H9 (cell line): ENCODE measurements around the gene RAB11A. TPM values are rescaled to one million over a fixed set of nuclear protein-coding genes. Genes with fewer than 3 reads are reported as not detected.
A peak's percentile ranks its signal among the peaks of the same experiment; 100 is the strongest.

Experiments
- DNase-seq: peaks from one replicate; pipeline ENCODE4 v3.0.0-alpha.2; 2017
- H2AFZ ChIP-seq: one replicate; pipeline ENCODE4 v1.6.1; 2013; ENCODE audit warnings: mild to moderate bottlenecking, low read length, control low read depth, moderate library complexity
- H2AK5ac ChIP-seq: 2 replicates; pipeline ENCODE4 v1.6.1; 2013; ENCODE audit warnings: low read length, control low read depth, mixed read lengths; ENCODE audit not compliant: insufficient read length
- H2BK120ac ChIP-seq: one replicate; pipeline ENCODE4 v1.6.1; 2013; ENCODE audit warnings: low read depth, mild to moderate bottlenecking, low read length, control low read depth, inconsistent platforms; ENCODE audit not compliant: poor library complexity, severe bottlenecking
- H2BK12ac ChIP-seq: 2 replicates; pipeline ENCODE4 v1.6.1; 2013; ENCODE audit warnings: low read length, control low read depth, mixed read lengths, low read depth; ENCODE audit not compliant: insufficient read length
- H2BK15ac ChIP-seq: 2 replicates; pipeline ENCODE4 v1.6.1; 2013; ENCODE audit warnings: low read depth, low read length, control low read depth
- H2BK20ac ChIP-seq: one replicate; pipeline ENCODE4 v1.6.1; 2013; ENCODE audit warnings: low read depth, mild to moderate bottlenecking, low read length, control low read depth, inconsistent platforms; ENCODE audit not compliant: poor library complexity, severe bottlenecking
- H2BK5ac ChIP-seq: 2 replicates; pipeline ENCODE4 v1.6.1; 2013; ENCODE audit warnings: low read length, control low read depth, mixed read lengths; ENCODE audit not compliant: insufficient read length
- H3K14ac ChIP-seq: 2 replicates; pipeline ENCODE4 v1.6.1; 2013; ENCODE audit warnings: low read length, control low read depth; ENCODE audit not compliant: insufficient read depth
- H3K18ac ChIP-seq: 2 replicates; pipeline ENCODE4 v1.6.1; 2013; ENCODE audit warnings: low read depth, mild to moderate bottlenecking, mixed read lengths, low read length, control low read depth; ENCODE audit not compliant: insufficient read length
- H3K23ac ChIP-seq: 2 replicates; pipeline ENCODE4 v1.6.1; 2013; ENCODE audit warnings: low read length, control low read depth, mixed read lengths, low read depth; ENCODE audit not compliant: insufficient read length
- H3K23me2 ChIP-seq: 2 replicates; pipeline ENCODE4 v1.6.1; 2013; ENCODE audit warnings: low read depth, mild to moderate bottlenecking, mixed read lengths, low read length, control low read depth; ENCODE audit not compliant: insufficient read length, poor library complexity, severe bottlenecking
- H3K27ac ChIP-seq: 2 replicates; pipeline ENCODE4 v1.5.1; 2013; ENCODE audit warnings: low read length, control low read depth, mixed read lengths, low read depth; ENCODE audit not compliant: insufficient read length
- H3K27me3 ChIP-seq: 2 replicates; pipeline ENCODE4 v1.6.1; 2013; ENCODE audit warnings: low read length, control low read depth, inconsistent platforms; ENCODE audit not compliant: insufficient read depth
- H3K4ac ChIP-seq: 2 replicates; pipeline ENCODE4 v1.6.1; 2013; ENCODE audit warnings: low read depth, mild to moderate bottlenecking, control low read depth, inconsistent platforms, low read length, moderate library complexity
- H3K4me1 ChIP-seq: 2 replicates; pipeline ENCODE4 v1.6.1; 2013; ENCODE audit warnings: low read length, control low read depth, inconsistent platforms; ENCODE audit not compliant: insufficient read depth
- H3K4me2 ChIP-seq: 2 replicates; pipeline ENCODE4 v1.6.1; 2013; ENCODE audit warnings: low read length, control low read depth, mixed read lengths; ENCODE audit not compliant: insufficient read length, insufficient read depth
- H3K56ac ChIP-seq: 2 replicates; pipeline ENCODE4 v1.6.1; 2013; ENCODE audit warnings: low read depth, mild to moderate bottlenecking, mixed read lengths, low read length, control low read depth; ENCODE audit not compliant: insufficient read length
- H3K79me1 ChIP-seq: 2 replicates; pipeline ENCODE4 v1.6.1; 2013; ENCODE audit warnings: low read depth, mild to moderate bottlenecking, moderate library complexity, low read length, control low read depth, inconsistent platforms; ENCODE audit not compliant: insufficient read depth, poor library complexity, severe bottlenecking
- H3K79me2 ChIP-seq: 2 replicates; pipeline ENCODE4 v1.6.1; 2013; ENCODE audit warnings: low read length, control low read depth, inconsistent platforms; ENCODE audit not compliant: insufficient read depth
- H3K9ac ChIP-seq: 2 replicates; pipeline ENCODE4 v1.6.1; 2013; ENCODE audit warnings: low read length, control low read depth, mixed read lengths; ENCODE audit not compliant: insufficient read length; ENCODE audit errors: extremely low read depth
- H3K9me3 ChIP-seq: one replicate; pipeline ENCODE4 v1.6.1; 2013; ENCODE audit warnings: low read depth, low read length, inconsistent platforms; ENCODE audit not compliant: control insufficient read depth
- H3T11ph ChIP-seq: one replicate; pipeline ENCODE4 v1.6.1; 2013; ENCODE audit warnings: mild to moderate bottlenecking, low read length, control low read depth, inconsistent platforms
- H4K20me1 ChIP-seq: one replicate; pipeline ENCODE4 v1.6.1; 2013; ENCODE audit not compliant: control insufficient read depth, insufficient read length, insufficient read depth
- H4K5ac ChIP-seq: 2 replicates; pipeline ENCODE4 v1.6.1; 2013; ENCODE audit warnings: low read depth, mild to moderate bottlenecking, mixed read lengths, low read length, control low read depth; ENCODE audit not compliant: insufficient read length
- H4K8ac ChIP-seq: replicated peaks from 2 replicates; pipeline ENCODE4 v1.6.1; 2013; ENCODE audit warnings: low read length, control low read depth, mixed read lengths, low read depth; ENCODE audit not compliant: insufficient read length
- H4K91ac ChIP-seq: 2 replicates; pipeline ENCODE4 v1.6.1; 2013; ENCODE audit warnings: low read depth, mild to moderate bottlenecking, moderate library complexity, mixed read lengths, low read length, control low read depth; ENCODE audit not compliant: insufficient read length
- H3K27ac Mint-ChIP-seq, 3 experiments: 2 replicates in 2 of 3; 3 replicates in 1 of 3; pipeline ENCODE4 v1.8.0; 2020 to 2021; ENCODE audit warnings: mixed read lengths in 3 of 3, mild to moderate bottlenecking in 1 of 3, moderate library complexity in 1 of 3
- H3K27me3 Mint-ChIP-seq: 2 replicates; pipeline ENCODE4 v1.8.0; 2021; ENCODE audit warnings: low read depth, mild to moderate bottlenecking, moderate library complexity, mixed read lengths
- H3K36me3 Mint-ChIP-seq, 3 experiments: 2 replicates in 2 of 3; 3 replicates in 1 of 3; pipeline ENCODE4 v1.8.0; 2020 to 2021; ENCODE audit warnings: low read depth in 3 of 3, mixed read lengths in 3 of 3; ENCODE audit not compliant: insufficient read depth in 1 of 3
- H3K4me1 Mint-ChIP-seq, 2 experiments: 2 replicates each; pipeline ENCODE4 v1.8.0; 2020; ENCODE audit warnings: mixed read lengths in 2 of 2
- H3K4me3 Mint-ChIP-seq, 2 experiments: 2 replicates in 1 of 2; 3 replicates in 1 of 2; pipeline ENCODE4 v1.8.0; 2020 to 2021; ENCODE audit warnings: mild to moderate bottlenecking in 2 of 2, mixed read lengths in 2 of 2, moderate library complexity in 1 of 2
- H3K9me3 Mint-ChIP-seq, 2 experiments: 2 replicates in 1 of 2; 3 replicates in 1 of 2; pipeline ENCODE4 v1.8.0; 2020; ENCODE audit warnings: mild to moderate bottlenecking in 2 of 2, mixed read lengths in 2 of 2, moderate library complexity in 1 of 2
- WGBS: extraction: QIAGEN DNeasy Blood & Tissue Kit; methylation state at CpG from one replicate; pipeline ENCODE4 v1.1.7; 2013; ENCODE audit warnings: missing lambda C conversion rate, low lambda C conversion rate, mixed read lengths; ENCODE audit not compliant: insufficient read length; ENCODE audit errors: extremely low coverage; 5-methylcytosine and 5-hydroxymethylcytosine counted together
- total RNA-seq: library from RNA; stranded (reverse); gene quantifications from 2 replicates; pipeline ENCODE4 v1.2.1, GENCODE V29; 2021
- TF ChIP-seq, protein P1 (sequence below): fragments of 200-600 bp; sonication (generic); conservative IDR thresholded peaks from 3 replicates; pipeline ENCODE4 v1.8.0; 2021; ENCODE audit warnings: antibody characterized with exemption, mild to moderate bottlenecking

RAB11A gene
- total RNA-seq, 1 experiment from 2014 or later, result 217 TPM

DNA sequence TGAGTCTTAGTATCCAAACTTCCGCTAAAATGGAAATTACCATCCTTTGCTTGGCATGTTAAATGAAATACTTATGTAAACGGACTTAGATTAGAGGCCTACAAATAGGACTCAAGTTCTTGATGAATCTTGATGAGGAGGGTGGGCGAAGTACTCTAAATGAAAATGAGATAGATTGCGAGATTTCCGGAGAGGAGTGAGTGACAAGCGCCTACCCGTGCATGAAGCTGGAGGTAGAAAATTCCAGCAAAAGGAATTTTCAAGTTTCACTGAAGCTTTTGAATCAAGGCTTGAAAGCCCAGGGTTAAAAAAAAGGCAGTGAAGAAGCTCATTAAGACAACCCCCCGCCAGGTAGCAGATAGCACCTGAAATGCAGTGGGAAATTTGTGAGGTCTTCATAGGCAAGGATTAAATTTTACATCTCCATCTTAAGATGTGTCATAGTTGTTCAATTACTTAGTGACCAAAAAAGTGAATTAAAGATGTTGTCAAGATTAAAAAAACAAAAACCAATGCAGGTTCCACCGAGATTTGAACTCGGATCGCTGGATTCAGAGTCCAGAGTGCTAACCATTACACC lies 655 bp upstream of the RAB11A start:
- no peak overlapping the region for H2BK15ac ChIP-seq
- H3K23me2 ChIP-seq, result peaks cover 4% of the 10 kb centered on the region
- WGBS, result no CpG with 5 or more reads among the region's 11 CpGs
- H3K9ac ChIP-seq, result no peak overlapping the region
- no peak overlapping the region for H3K23ac ChIP-seq
- TF ChIP-seq, protein P1, sequence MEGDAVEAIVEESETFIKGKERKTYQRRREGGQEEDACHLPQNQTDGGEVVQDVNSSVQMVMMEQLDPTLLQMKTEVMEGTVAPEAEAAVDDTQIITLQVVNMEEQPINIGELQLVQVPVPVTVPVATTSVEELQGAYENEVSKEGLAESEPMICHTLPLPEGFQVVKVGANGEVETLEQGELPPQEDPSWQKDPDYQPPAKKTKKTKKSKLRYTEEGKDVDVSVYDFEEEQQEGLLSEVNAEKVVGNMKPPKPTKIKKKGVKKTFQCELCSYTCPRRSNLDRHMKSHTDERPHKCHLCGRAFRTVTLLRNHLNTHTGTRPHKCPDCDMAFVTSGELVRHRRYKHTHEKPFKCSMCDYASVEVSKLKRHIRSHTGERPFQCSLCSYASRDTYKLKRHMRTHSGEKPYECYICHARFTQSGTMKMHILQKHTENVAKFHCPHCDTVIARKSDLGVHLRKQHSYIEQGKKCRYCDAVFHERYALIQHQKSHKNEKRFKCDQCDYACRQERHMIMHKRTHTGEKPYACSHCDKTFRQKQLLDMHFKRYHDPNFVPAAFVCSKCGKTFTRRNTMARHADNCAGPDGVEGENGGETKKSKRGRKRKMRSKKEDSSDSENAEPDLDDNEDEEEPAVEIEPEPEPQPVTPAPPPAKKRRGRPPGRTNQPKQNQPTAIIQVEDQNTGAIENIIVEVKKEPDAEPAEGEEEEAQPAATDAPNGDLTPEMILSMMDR, result no peak
- H3K18ac ChIP-seq, result no peak overlapping the region
- no peak overlapping the region for H4K91ac ChIP-seq
- no peaks in the 10 kb centered on the region for H4K20me1 ChIP-seq
- H2BK12ac ChIP-seq, result no peak overlapping the region
- no peaks in the 10 kb centered on the region for H3K27me3 ChIP-seq
- H3K79me2 ChIP-seq, result peaks cover 16% of the 10 kb centered on the region; the same call in 1 of the 2 replicates
- Mint-ChIP-seq H3K4me3 (peak overlapping the region; percentile 100), H3K27me3 (peaks cover 5% of the 10 kb centered on the region; the same call in 1 of the 2 replicates), H3K4me1 (peaks cover 13 to 15% of the 10 kb centered on the region in 2 experiments), H3K9me3 (peaks cover 3 to 5% of the 10 kb centered on the region in 2 experiments; a peak in 3 of 5 replicates), H3K27ac (peak overlapping the region; percentile 1 to 99 (median 99); a peak in 4 of 7 replicates), H3K36me3 (no peaks in the 10 kb centered on the region; a peak in 1 of 7 replicates)
- no peak overlapping the region for H3K27ac ChIP-seq
- DNase-seq, result no peak
- H3K4ac ChIP-seq, result no peak overlapping the region
- H4K8ac ChIP-seq, result no peak overlapping the region
- peak overlapping the region; percentile 9 for H3K4me2 ChIP-seq
- no peak overlapping the region for H3T11ph ChIP-seq
- H3K14ac ChIP-seq, result no peak overlapping the region
- H2BK20ac ChIP-seq, result no peak overlapping the region
- no peak overlapping the region for H3K56ac ChIP-seq
- H3K9me3 ChIP-seq, result no peaks in the 10 kb centered on the region
- no peak overlapping the region for H2BK5ac ChIP-seq
- H3K79me1 ChIP-seq, result no peaks in the 10 kb centered on the region
- H4K5ac ChIP-seq, result no peak overlapping the region
- H2AK5ac ChIP-seq, result no peak overlapping the region
- no peaks in the 10 kb centered on the region for H3K4me1 ChIP-seq
- no peak overlapping the region for H2AFZ ChIP-seq
- no peak overlapping the region for H2BK120ac ChIP-seq
